Measurements from ENCODE around the gene MIER2. TPM values are rescaled to one million over a fixed set of nuclear protein-coding genes. Genes with fewer than 3 reads are reported as not detected.

Gene MIER2
- polyA plus RNA-seq, 1 donor from 2014 or later = 16.0 TPM

DNA sequence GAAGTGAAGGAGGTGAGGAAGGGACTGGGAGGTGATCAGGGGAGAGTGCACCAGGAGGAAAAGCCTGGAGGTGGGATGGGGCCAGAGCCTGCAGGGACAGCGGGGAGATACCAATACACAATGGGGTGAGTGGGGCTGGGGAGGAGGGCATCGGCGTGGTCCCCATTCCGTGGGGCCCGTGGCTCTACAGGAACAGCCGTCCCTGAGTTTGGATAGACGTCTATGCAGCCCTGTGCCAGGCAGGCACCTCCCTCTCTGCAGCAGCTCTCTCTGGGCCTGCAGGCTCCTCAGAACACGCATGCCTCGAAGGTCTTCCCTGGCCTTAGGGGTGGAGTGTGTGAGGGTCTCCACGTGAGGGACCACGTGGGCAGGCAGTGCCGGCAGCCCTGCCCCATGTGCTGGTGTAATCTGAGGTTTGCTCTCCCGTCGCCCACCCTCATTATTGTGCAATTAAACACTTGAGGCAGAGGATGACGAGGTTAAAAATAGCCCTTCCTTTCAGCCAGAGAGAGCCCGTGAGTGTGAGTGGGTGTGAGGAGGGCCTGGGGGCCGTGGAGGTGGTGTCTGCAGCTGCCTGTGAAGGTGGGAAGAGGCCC lies 47.9 kb upstream of the MIER2 start (continued):
- TF ChIP-seq MXI1 (conservative IDR thresholded peaks at IDR 0.05; ENCODE audit: poor library complexity, severe bottlenecking) (no peak), TAF1 (IDR thresholded peaks at IDR 0.05; ENCODE audit: low read depth) (no peak), RAD21 (conservative IDR thresholded peaks at IDR 0.05) (no peak)

DNA sequence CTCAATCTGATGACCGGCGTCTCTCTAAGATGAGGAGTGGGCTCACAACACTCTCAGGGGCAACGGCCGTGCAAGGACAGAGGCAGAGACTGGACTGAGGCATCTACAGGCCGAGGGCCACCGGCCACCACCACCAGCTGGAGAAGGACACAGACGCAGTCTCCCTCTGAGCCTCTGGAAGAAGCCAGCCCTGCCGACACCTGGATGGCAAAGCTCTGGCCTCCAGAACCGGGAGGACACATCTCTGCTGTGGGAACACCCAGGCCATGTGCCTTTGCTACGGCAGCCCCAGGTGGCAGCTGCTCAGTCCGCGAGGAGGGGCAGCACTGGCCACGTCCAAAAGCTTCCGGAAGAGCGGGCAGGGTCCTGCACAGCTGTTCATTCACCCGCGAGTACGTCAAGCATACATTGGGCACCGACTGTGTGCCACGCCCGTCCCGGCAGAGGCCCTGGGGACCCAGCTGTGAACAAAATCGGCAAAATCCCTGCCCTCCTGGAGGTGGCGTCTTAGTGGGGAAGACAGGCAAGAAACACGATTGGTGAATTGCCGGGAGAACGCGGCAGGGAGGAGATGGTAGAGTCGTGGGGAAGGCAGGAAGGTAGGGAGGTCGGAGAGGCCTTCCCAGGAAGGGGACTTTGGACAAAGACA lies 47.3 kb upstream of the MIER2 start:
- Histone ChIP-seq H3K9ac (ENCODE audit: low read length) (no peak overlapping the region), H3K9me3 (ENCODE audit: low read length) (no peaks in the 10 kb centered on the region), H3F3A (ENCODE audit: insufficient read depth, low read length, poor library complexity, severe bottlenecking) (no peaks in the 10 kb centered on the region), H3K36me3 (ENCODE audit: insufficient read depth, low read length) (no peaks in the 10 kb centered on the region), H3K4me3 (ENCODE audit: low read length) (no peak overlapping the region), H3K9me2 (ENCODE audit: insufficient read depth, low read length) (no peaks in the 10 kb centered on the region), H4K20me1 (ENCODE audit: insufficient read depth) (no peaks in the 10 kb centered on the region), H2AFZ (ENCODE audit: low read depth, low read length) (no peak overlapping the region), H3K27me3 (ENCODE audit: insufficient read depth, low read depth, low read length) (no peaks in the 10 kb centered on the region), H3K4me2 (ENCODE audit: low read length) (no peak overlapping the region), H3K79me2 (replicated peaks; ENCODE audit: insufficient read depth, low read length) (no peaks in the 10 kb centered on the region), H3K27ac (ENCODE audit: low read length) (no peak overlapping the region)
- TF ChIP-seq EZH2 (IDR thresholded peaks at IDR 0.05; ENCODE audit: borderline replicate concordance, insufficient read depth, low read length, poor library complexity, severe bottlenecking) (no peak), MXI1 (conservative IDR thresholded peaks at IDR 0.05; ENCODE audit: poor library complexity, severe bottlenecking) (no peak), SMC3 (conservative IDR thresholded peaks at IDR 0.05; ENCODE audit: poor library complexity) (no peak), RAD21 (conservative IDR thresholded peaks at IDR 0.05) (no peak), POLR2AphosphoS5 (IDR thresholded peaks at IDR 0.05) (no peak), EP300 (conservative IDR thresholded peaks at IDR 0.05; ENCODE audit: poor library complexity, severe bottlenecking) (no peak), TAF1 (IDR thresholded peaks at IDR 0.05; ENCODE audit: low read depth) (no peak)
- TF ChIP-seq, protein P1, sequence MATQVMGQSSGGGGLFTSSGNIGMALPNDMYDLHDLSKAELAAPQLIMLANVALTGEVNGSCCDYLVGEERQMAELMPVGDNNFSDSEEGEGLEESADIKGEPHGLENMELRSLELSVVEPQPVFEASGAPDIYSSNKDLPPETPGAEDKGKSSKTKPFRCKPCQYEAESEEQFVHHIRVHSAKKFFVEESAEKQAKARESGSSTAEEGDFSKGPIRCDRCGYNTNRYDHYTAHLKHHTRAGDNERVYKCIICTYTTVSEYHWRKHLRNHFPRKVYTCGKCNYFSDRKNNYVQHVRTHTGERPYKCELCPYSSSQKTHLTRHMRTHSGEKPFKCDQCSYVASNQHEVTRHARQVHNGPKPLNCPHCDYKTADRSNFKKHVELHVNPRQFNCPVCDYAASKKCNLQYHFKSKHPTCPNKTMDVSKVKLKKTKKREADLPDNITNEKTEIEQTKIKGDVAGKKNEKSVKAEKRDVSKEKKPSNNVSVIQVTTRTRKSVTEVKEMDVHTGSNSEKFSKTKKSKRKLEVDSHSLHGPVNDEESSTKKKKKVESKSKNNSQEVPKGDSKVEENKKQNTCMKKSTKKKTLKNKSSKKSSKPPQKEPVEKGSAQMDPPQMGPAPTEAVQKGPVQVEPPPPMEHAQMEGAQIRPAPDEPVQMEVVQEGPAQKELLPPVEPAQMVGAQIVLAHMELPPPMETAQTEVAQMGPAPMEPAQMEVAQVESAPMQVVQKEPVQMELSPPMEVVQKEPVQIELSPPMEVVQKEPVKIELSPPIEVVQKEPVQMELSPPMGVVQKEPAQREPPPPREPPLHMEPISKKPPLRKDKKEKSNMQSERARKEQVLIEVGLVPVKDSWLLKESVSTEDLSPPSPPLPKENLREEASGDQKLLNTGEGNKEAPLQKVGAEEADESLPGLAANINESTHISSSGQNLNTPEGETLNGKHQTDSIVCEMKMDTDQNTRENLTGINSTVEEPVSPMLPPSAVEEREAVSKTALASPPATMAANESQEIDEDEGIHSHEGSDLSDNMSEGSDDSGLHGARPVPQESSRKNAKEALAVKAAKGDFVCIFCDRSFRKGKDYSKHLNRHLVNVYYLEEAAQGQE (IDR thresholded peaks at IDR 0.05; ENCODE audit: borderline replicate concordance) = no peak
- TF ChIP-seq, protein P2, sequence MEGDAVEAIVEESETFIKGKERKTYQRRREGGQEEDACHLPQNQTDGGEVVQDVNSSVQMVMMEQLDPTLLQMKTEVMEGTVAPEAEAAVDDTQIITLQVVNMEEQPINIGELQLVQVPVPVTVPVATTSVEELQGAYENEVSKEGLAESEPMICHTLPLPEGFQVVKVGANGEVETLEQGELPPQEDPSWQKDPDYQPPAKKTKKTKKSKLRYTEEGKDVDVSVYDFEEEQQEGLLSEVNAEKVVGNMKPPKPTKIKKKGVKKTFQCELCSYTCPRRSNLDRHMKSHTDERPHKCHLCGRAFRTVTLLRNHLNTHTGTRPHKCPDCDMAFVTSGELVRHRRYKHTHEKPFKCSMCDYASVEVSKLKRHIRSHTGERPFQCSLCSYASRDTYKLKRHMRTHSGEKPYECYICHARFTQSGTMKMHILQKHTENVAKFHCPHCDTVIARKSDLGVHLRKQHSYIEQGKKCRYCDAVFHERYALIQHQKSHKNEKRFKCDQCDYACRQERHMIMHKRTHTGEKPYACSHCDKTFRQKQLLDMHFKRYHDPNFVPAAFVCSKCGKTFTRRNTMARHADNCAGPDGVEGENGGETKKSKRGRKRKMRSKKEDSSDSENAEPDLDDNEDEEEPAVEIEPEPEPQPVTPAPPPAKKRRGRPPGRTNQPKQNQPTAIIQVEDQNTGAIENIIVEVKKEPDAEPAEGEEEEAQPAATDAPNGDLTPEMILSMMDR (IDR thresholded peaks at IDR 0.05; ENCODE audit: poor library complexity, severe bottlenecking) = no peak

DNA sequence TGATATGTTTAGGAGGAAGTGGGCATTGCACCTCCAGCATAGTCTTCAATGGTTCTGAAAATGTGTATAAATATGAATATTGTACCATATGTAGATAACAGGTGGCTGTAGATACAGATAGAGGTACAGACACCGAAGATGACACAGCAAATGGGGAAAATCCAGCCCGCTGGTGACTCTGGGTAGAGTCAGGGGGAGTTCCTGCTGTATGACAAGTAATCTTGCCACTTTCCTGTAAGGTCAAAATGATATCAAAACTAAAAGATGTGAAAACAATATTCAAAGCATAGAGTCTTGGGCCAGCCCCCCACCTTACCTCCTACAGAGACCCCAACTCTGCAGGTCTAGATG lies 46.6 kb upstream of the MIER2 start:
- TF ChIP-seq SMC3 (conservative IDR thresholded peaks at IDR 0.05; ENCODE audit: poor library complexity) (no peak), EP300 (conservative IDR thresholded peaks at IDR 0.05; ENCODE audit: poor library complexity, severe bottlenecking) (no peak), EZH2 (IDR thresholded peaks at IDR 0.05; ENCODE audit: borderline replicate concordance, insufficient read depth, low read length, poor library complexity, severe bottlenecking) (no peak), TAF1 (IDR thresholded peaks at IDR 0.05; ENCODE audit: low read depth) (no peak)
- TF ChIP-seq, protein P2 (IDR thresholded peaks at IDR 0.05; ENCODE audit: poor library complexity, severe bottlenecking) = no peak
- TF ChIP-seq, protein P1 (IDR thresholded peaks at IDR 0.05; ENCODE audit: borderline replicate concordance) = no peak
- Histone ChIP-seq H3K9me2 (ENCODE audit: insufficient read depth, low read length) (no peaks in the 10 kb centered on the region), H3K27ac (ENCODE audit: low read length) (no peak overlapping the region), H3K36me3 (ENCODE audit: insufficient read depth, low read length) (no peaks in the 10 kb centered on the region), H3F3A (ENCODE audit: insufficient read depth, low read length, poor library complexity, severe bottlenecking) (no peaks in the 10 kb centered on the region), H2AFZ (ENCODE audit: low read depth, low read length) (no peak overlapping the region), H3K9me3 (ENCODE audit: low read length) (no peaks in the 10 kb centered on the region), H4K20me1 (ENCODE audit: insufficient read depth) (no peaks in the 10 kb centered on the region), H3K27me3 (ENCODE audit: insufficient read depth, low read depth, low read length) (no peaks in the 10 kb centered on the region), H3K79me2 (replicated peaks; ENCODE audit: insufficient read depth, low read length) (no peaks in the 10 kb centered on the region), H3K9ac (ENCODE audit: low read length) (no peak overlapping the region), H3K4me2 (ENCODE audit: low read length) (no peak overlapping the region), H3K4me3 (ENCODE audit: low read length) (no peak overlapping the region)

Data from neural cell (in vitro differentiated cells).